ENCODE results near the gene CXCL5. TPM values are rescaled to one million over a fixed set of nuclear protein-coding genes. Genes with fewer than 3 reads are reported as not detected.

CXCL5 gene
- total and polyA plus RNA-seq, 4 donors = 0.03 to 0.33 (median 0.14) TPM; not detected in 1

- no peak overlapping the region for H3K4me3 ChIP-seq (ENCODE audit: low read depth in 1 of 3, low read length in 3 of 3)
- H3K36me3 ChIP-seq (ENCODE audit: control insufficient read depth in 4 of 4, insufficient read depth in 3 of 4, low read depth in 1 of 4, low read length in 3 of 4) = no peaks in the 10 kb centered on the region
- no peaks in the 10 kb centered on the region for H3K9me3 ChIP-seq (ENCODE audit: control insufficient read depth in 4 of 4, low read length in 3 of 4)
- no peak overlapping the region for H3K27ac ChIP-seq (ENCODE audit: low read depth in 1 of 2, low read length in 2 of 2)
- H3K9ac ChIP-seq (ENCODE audit: low read depth in 1 of 2, low read length in 2 of 2) = no peak overlapping the region
- TF ChIP-seq HNF4G (IDR thresholded peaks at IDR 0.05) (no peak), FOXA2 (IDR thresholded peaks at IDR 0.05) (no peak)
- no peak for DNase-seq (ENCODE audit: low spot score)
- peaks cover 0 to 8% (median 5%) of the 10 kb centered on the region in 4 donors for H3K4me1 ChIP-seq (ENCODE audit: control insufficient read depth in 4 of 4, insufficient read depth in 4 of 4, low read length in 3 of 4)
- WGBS = 74% methylated on average over 6 of the region's 6 CpGs
- H3K27me3 ChIP-seq (ENCODE audit: control insufficient read depth in 4 of 4, insufficient read depth in 4 of 4, low read length in 3 of 4) = peaks cover 0 to 3% (median 3%) of the 10 kb centered on the region in 4 donors
Measured at GRCh38 chr4:74000301-74000700, 1.8 kb upstream of the CXCL5 start.

- 0% methylated on average over 1 of the region's 1 CpG for WGBS
- no peak overlapping the region for H3K27ac ChIP-seq (ENCODE audit: low read depth in 1 of 2, low read length in 2 of 2)
- H3K9me3 ChIP-seq (ENCODE audit: control insufficient read depth in 4 of 4, low read length in 3 of 4) = no peaks in the 10 kb centered on the region
- H3K4me1 ChIP-seq (ENCODE audit: control insufficient read depth in 4 of 4, insufficient read depth in 4 of 4, low read length in 3 of 4) = no peaks in the 10 kb centered on the region
- no peak for DNase-seq (ENCODE audit: low spot score)
- peaks cover 0 to 6% (median 1%) of the 10 kb centered on the region in 4 donors for H3K27me3 ChIP-seq (ENCODE audit: control insufficient read depth in 4 of 4, insufficient read depth in 4 of 4, low read length in 3 of 4)
- H3K4me3 ChIP-seq (ENCODE audit: low read depth in 1 of 3, low read length in 3 of 3) = no peak overlapping the region
- no peak for TF ChIP-seq YY1 (IDR thresholded peaks at IDR 0.05)
- no peak for TF ChIP-seq HNF4G (IDR thresholded peaks at IDR 0.05)
- no peak for TF ChIP-seq TAF1 (conservative IDR thresholded peaks at IDR 0.05)
- no peak for TF ChIP-seq FOXA2 (IDR thresholded peaks at IDR 0.05)
- TF ChIP-seq EGR1 (IDR thresholded peaks at IDR 0.05; ENCODE audit: low read depth in 2 of 2) = no peak
- no peak for TF ChIP-seq REST (IDR thresholded peaks at IDR 0.05)
- no peak overlapping the region for H3K9ac ChIP-seq (ENCODE audit: low read depth in 1 of 2, low read length in 2 of 2)
- H3K36me3 ChIP-seq (ENCODE audit: control insufficient read depth in 4 of 4, insufficient read depth in 3 of 4, low read depth in 1 of 4, low read length in 3 of 4) = no peaks in the 10 kb centered on the region
Measured at GRCh38 chr4:73992050-73992449, 6.4 kb downstream of the CXCL5 start.

DNA sequence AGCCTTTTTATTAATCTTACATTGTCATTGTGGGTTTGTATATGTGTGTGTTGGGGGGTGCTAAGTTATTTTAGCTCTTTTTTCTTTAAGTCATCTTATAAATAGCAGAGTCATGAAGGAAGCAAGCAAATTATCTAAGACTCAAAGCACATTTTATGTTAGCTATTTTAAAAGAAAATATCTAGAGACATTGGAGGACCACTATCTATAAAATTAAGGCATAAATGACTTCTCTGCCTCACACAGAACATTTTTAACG is 6.8 kb downstream of the CXCL5 start:
- Histone ChIP-seq H3K27ac (ENCODE audit: low read depth in 1 of 2, low read length in 2 of 2) (no peak overlapping the region), H3K4me1 (ENCODE audit: control insufficient read depth in 4 of 4, insufficient read depth in 4 of 4, low read length in 3 of 4) (no peaks in the 10 kb centered on the region), H3K4me3 (ENCODE audit: low read depth in 1 of 3, low read length in 3 of 3) (no peak overlapping the region), H3K27me3 (ENCODE audit: control insufficient read depth in 4 of 4, insufficient read depth in 4 of 4, low read length in 3 of 4) (peaks cover 0 to 6% (median 1%) of the 10 kb centered on the region in 4 donors), H3K9me3 (ENCODE audit: control insufficient read depth in 4 of 4, low read length in 3 of 4) (no peaks in the 10 kb centered on the region), H3K9ac (ENCODE audit: low read depth in 1 of 2, low read length in 2 of 2) (no peak overlapping the region), H3K36me3 (ENCODE audit: control insufficient read depth in 4 of 4, insufficient read depth in 3 of 4, low read depth in 1 of 4, low read length in 3 of 4) (no peaks in the 10 kb centered on the region)
- DNase-seq (ENCODE audit: low spot score) = no peak
- WGBS = 96% methylated on average over 1 of the region's 1 CpG
- no peak for TF ChIP-seq HNF4A (conservative IDR thresholded peaks at IDR 0.05)
- no peak for TF ChIP-seq YY1 (IDR thresholded peaks at IDR 0.05)
- no peak for TF ChIP-seq GABPA (IDR thresholded peaks at IDR 0.05 in 1 of 2, conservative IDR thresholded peaks at IDR 0.05 in 1 of 2)
- no peak for TF ChIP-seq EGR1 (IDR thresholded peaks at IDR 0.05; ENCODE audit: low read depth in 2 of 2)
- TF ChIP-seq FOXA1 (IDR thresholded peaks at IDR 0.05) = no peak
- TF ChIP-seq, protein P1, sequence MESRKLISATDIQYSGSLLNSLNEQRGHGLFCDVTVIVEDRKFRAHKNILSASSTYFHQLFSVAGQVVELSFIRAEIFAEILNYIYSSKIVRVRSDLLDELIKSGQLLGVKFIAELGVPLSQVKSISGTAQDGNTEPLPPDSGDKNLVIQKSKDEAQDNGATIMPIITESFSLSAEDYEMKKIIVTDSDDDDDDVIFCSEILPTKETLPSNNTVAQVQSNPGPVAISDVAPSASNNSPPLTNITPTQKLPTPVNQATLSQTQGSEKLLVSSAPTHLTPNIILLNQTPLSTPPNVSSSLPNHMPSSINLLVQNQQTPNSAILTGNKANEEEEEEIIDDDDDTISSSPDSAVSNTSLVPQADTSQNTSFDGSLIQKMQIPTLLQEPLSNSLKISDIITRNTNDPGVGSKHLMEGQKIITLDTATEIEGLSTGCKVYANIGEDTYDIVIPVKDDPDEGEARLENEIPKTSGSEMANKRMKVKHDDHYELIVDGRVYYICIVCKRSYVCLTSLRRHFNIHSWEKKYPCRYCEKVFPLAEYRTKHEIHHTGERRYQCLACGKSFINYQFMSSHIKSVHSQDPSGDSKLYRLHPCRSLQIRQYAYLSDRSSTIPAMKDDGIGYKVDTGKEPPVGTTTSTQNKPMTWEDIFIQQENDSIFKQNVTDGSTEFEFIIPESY (IDR thresholded peaks at IDR 0.05) = no peak
- no peak for TF ChIP-seq TAF1 (conservative IDR thresholded peaks at IDR 0.05)
- no peak for TF ChIP-seq SP1 (IDR thresholded peaks at IDR 0.05)
- TF ChIP-seq CTCF (IDR thresholded peaks at IDR 0.05; ENCODE audit: low read depth, low read length, missing input control) = no peak
- no peak for TF ChIP-seq REST (IDR thresholded peaks at IDR 0.05)
- no peak for TF ChIP-seq HNF4G (IDR thresholded peaks at IDR 0.05)
